Epithelial cell of prostate (primary cell): ENCODE measurements around the gene NLGN1.
"Not testable (repeated sequence)": the region's sequence is repeated elsewhere in the genome, so short reads cannot be mapped to it uniquely, and the experiment has no call there.

Source experiments
- DNase-seq: peaks from one replicate; pipeline ENCODE4 v3.0.0-alpha.2; 2011; ENCODE audit warnings: low read depth, low spot score
- H3K27ac ChIP-seq: fragments of 450-650 bp; 2 replicates; pipeline ENCODE4 v1.5.1; 2017; ENCODE audit warnings: mild to moderate bottlenecking

NLGN1 gene

DNA sequence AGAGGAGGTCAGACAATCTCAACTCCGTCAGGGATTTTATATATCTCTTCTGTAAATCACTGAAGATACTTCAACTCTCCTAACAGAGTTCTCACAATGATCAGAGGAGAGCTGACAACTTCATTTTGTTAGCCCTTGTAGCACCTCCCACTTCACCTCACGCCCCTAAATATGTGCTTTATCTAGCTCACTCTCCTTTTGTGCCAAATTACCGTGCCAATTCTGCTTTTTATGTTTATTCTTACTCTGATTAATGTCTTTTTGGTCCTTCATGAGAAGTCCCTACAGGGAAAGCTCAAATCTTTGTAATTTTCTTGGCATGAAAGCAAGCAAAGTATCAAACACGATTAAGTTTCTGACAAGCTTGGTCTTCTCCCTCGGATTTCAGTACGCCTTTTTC, 825.5 kb downstream of the NLGN1 start:
- no peak for DNase-seq
- H3K27ac ChIP-seq, result no peak overlapping the region

DNA sequence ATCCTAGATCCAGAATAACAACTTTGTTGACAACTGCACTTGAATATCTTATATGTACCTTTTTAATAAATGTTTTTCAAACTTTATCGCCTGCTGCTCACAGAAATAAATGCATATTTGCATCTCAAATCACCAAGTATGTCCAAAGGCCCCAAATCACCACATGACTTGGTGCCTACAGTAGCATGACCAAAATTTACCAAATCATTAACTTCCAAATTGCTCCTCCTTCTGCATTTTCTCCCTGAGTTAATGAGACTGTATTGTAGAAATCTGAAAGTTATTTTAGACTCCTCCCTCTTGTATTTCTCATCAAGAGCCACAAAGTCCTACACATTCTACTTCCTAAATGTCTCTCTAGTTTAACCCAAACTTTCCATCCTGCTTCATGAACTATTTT, 826.1 kb downstream of the NLGN1 start:
- no peak overlapping the region for H3K27ac ChIP-seq
- no peak for DNase-seq

DNA sequence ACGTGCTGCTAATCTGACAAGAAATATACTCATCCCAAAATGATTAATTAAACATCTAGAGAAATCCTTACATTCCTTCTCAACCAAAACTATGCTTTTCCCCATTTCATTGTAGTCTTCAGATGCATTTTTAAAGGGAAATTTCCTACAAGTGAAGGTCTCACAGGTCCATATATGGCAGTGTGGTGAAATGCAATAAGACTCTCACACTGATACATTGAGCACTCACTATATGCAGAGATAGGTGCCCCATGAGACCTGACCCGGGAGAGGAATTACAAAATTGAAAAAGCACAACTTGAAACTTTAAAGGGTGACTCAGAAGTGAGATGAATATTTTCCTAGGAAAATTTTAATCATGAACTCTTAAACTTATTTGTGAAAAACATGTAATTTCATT, 832.4 kb downstream of the NLGN1 start:
- DNase-seq, result no peak
- H3K27ac ChIP-seq, result no peak overlapping the region

- H3K27ac ChIP-seq, DNase-seq: not testable (repeated sequence)
Observed at GRCh38 chr3:174232028-174232657, 834.6 kb downstream of the NLGN1 start.

GRCh38 chr3:174232658-174233429, 835.3 kb downstream of the NLGN1 start:
- H3K27ac ChIP-seq, result no peak overlapping the region
- DNase-seq, result no peak

DNA sequence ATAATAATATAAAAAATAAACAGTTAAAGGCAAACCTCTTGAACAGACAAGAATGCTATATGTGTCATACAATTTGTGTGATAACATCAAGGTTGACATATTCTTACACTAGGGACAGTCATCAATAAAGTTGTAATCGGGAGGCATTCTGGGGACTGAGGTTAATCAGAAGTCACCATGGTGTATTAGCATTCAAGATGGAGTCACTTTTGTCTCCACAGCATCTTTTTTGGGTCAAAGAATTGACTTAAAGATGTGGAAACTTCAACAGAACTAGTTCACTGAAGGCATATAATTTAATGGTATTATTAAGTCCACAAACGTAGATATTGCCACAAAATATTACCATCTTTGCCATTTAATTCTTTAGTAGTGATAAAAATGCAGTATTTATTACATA, 836.0 kb downstream of the NLGN1 start:
- DNase-seq, result no peak
- no peak overlapping the region for H3K27ac ChIP-seq

DNA sequence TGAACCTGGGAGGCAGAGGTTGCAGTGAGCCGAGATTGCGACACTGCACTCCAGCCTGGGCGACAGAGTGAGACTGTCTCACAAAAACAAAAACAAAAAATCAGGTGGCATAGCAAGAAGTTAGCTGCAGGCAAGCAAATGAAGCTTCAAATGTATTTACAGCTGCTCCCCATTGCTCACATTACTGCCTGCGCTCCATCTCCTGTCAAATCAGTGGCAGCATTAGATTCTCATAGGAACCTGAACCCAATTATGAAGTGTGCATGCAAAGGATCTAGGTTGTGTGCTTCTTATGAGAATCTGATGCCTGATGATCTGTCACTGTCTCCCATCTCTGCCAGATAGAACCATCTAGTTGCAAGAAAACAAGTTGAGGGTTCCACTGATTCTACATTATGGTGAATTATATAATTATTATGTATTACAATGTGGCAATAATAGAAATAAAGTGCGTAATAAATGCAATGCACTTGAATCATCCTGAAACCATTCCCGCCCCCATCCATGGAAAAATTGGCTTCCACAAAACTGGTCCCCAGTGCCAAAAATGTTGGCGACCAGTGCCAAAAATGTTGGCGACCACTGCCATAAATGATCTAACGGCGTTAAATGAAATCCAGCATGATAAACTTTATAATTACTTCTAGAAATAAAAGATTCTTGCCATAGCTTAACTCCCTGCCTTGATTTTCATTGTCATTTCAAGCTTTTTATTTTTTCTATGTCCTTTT, 844.9 kb downstream of the NLGN1 start:
- H3K27ac ChIP-seq, result no peak overlapping the region

DNA sequence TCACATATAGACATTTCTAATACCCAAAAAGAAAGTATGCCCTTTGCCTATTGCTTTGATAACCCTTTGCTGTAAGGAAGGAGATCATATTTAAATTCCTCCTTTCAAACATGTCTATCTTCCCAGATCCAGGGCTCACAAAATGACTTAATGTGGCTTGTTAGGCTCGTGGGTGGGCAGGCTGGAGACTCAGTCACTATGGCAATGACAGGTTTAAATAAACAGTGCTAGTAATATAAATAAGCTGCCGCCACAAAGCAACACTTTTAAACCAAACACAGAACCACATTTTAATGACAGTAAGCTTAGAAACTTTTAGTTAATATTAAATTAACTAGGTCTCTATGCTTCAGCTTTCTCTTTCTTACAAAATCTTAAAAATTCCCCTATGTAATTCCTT, 845.6 kb downstream of the NLGN1 start:
- no peak for DNase-seq
- no peak overlapping the region for H3K27ac ChIP-seq

More for the DNA sequence above, 844.9 kb downstream of the NLGN1 start:
- no peak for DNase-seq

DNA sequence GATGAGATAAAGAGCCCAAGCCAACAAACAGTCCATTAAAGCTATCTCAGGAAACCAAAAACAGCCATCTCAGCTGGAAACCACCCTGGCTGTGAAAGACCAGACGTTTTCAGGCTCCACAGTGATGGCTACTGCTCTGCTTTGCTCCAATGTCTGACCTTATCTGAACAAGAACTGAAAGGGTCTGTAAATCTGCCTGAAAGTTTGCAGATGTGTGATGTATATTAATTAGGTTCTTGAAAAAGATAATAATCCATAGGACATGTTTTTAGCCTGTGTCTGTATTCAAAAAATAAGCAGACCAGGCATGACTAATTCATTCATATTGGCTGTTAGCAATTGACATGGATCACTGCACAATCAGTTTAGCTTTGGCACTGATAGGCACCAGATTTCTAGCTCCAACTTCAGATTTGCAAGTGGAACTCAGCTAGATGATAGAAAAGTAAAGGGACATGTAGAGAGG, 850.2 kb downstream of the NLGN1 start:
- no peak for DNase-seq
- H3K27ac ChIP-seq, result no peak overlapping the region

GRCh38 chr3:174251681-174252080, 854.1 kb downstream of the NLGN1 start:
- H3K27ac ChIP-seq, result no peak overlapping the region
- DNase-seq, result no peak

- H3K27ac ChIP-seq, result no peak overlapping the region
- DNase-seq, result no peak
Observed at GRCh38 chr3:174253196-174253823, 855.8 kb downstream of the NLGN1 start.

- DNase-seq, result no peak
- H3K27ac ChIP-seq, result no peak overlapping the region
Observed at GRCh38 chr3:174253940-174254339, 856.4 kb downstream of the NLGN1 start.

GRCh38 chr3:174255454-174255853, 857.9 kb downstream of the NLGN1 start:
- H3K27ac ChIP-seq, result no peak overlapping the region
- no peak for DNase-seq

DNA sequence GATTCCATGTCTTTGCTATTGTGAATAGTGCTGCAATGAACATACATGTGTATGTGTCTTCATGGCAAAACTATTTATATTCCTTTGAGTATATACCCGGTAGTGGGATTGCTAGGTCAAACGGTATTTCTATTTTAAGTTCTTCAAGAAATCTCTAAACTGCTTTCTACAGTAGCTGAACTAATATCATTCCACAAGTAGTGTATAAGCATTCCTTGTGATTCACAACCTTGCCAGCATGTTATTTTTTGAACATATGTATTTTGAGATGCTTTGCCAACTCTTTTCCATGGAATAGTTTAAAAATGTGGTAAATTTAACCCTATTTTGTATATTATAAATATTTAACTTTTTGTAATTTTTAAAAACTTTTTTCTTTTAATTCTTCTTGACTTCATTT, 868.9 kb downstream of the NLGN1 start:
- DNase-seq, result no peak
- no peak overlapping the region for H3K27ac ChIP-seq

DNA sequence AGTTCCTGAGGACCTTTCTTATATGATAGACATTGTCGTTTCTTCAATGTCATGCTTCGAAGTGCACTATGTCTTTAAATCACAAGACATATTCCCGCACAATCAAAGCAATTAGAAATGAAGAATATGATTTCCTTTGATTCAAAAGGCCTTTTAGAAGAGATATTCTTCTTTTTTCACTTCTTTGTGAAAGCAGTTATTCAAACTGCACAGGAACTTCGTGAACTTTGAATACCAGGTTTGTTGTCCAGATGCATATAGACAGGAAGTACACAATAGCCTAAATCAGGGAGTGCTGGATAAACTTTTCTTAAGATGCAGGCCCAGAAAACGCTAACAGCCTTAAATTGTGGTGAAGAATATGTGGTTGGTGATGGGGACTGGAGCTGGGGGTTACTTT, 870.5 kb downstream of the NLGN1 start:
- DNase-seq, result no peak
- no peak overlapping the region for H3K27ac ChIP-seq

- DNase-seq, result no peak
- no peak overlapping the region for H3K27ac ChIP-seq
Observed at GRCh38 chr3:174268586-174268985, 871.0 kb downstream of the NLGN1 start.

DNA sequence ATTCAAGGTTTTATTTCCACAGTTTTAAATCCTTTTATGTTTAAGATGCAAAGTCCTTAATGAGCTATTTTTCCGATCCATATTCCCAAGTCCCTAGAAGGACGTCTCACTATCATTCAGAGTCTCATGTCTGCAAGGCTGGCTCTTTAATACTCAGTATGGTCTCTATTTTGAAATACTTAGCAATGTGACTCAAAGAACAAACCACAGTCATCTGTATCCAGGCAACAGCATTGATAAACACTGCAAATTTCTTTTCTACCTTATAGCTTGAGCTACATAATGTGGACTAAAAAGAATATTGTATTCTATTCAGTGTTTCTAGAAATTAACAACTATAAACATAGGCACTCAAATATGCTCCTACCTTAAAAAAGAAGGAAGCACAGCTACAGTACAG, 873.3 kb downstream of the NLGN1 start:
- no peak for DNase-seq
- H3K27ac ChIP-seq, result no peak overlapping the region

DNA sequence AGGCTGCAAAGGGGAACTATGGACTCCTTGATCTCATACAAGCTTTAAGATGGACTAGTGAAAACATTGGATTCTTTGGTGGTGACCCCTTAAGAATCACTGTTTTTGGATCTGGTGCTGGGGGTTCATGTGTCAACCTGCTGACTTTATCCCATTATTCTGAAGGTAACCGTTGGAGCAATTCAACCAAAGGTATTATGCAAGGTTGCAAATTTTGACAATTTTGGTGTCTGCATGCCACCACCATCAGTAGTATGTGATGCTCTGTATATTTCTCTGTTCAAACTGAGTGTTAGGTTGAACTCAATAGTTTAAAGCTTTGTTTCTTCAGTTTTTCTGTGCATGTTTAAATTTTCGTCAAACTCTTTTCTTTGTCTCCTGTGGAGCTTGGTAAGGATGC, 877.8 kb downstream of the NLGN1 start:
- no peak for DNase-seq
- no peak overlapping the region for H3K27ac ChIP-seq

DNA sequence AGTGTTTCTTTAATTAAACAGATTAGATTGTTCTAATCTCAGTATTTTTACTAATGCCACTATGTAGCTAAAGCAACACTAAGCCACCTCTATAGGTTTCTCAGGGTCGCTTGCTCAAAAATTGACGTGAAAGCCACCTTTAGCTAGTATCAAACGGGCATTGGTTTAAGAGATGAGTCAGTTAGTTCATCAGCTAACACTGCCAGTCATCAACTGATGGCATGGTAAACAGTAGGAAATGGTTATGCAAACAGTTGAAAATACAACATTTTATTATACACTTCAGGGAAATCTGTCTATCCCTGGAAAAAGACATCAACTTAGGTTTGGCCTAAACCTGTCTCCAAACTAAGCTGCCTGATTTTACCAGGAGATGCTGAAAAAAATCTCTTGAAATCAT, 879.3 kb downstream of the NLGN1 start:
- no peak overlapping the region for H3K27ac ChIP-seq
- DNase-seq, result no peak

DNA sequence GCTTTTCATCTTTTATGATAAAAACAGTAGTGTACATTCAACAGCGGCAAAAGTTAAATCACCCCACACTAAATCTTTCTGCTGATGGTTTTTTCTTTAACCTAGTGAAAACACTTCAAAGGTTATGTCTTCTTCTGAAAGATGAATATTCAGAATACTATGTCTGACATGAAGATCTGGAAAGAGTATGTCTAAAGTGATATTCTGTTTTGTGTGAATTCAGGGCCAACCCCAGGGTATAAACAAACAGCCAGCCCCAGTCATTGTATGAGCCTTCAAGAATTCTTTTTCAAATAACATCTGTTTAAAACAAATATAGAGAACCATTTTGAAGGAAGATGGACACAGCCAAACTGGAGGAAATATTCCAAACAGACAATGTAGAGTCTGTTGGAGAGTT, 880.5 kb downstream of the NLGN1 start:
- H3K27ac ChIP-seq, result no peak overlapping the region
- no peak for DNase-seq

- DNase-seq, result no peak
- no peak overlapping the region for H3K27ac ChIP-seq
Observed at GRCh38 chr3:174280186-174280585, 882.6 kb downstream of the NLGN1 start.
